Hepatocyte (in vitro differentiated cells): Measurements from ENCODE around the gene LCE1D.

ENCODE experiments used
- EZH2phosphoT487 ChIP-seq: fragments of 200-600 bp; sonication (generic); IDR thresholded peaks from one replicate; pipeline ENCODE4 v1.6.1; 2018; ENCODE audit warnings: antibody characterized with exemption, mild to moderate bottlenecking, low read depth, moderate library complexity; ENCODE audit not compliant: unreplicated experiment, severe bottlenecking
- TF ChIP-seq, protein P1 (sequence below): fragments of 200-600 bp; sonication (generic); IDR thresholded peaks from 2 replicates; pipeline ENCODE4 v1.5.1; 2016; ENCODE audit warnings: antibody characterized with exemption, mild to moderate bottlenecking; ENCODE audit not compliant: poor library complexity

- TF ChIP-seq, protein P1, sequence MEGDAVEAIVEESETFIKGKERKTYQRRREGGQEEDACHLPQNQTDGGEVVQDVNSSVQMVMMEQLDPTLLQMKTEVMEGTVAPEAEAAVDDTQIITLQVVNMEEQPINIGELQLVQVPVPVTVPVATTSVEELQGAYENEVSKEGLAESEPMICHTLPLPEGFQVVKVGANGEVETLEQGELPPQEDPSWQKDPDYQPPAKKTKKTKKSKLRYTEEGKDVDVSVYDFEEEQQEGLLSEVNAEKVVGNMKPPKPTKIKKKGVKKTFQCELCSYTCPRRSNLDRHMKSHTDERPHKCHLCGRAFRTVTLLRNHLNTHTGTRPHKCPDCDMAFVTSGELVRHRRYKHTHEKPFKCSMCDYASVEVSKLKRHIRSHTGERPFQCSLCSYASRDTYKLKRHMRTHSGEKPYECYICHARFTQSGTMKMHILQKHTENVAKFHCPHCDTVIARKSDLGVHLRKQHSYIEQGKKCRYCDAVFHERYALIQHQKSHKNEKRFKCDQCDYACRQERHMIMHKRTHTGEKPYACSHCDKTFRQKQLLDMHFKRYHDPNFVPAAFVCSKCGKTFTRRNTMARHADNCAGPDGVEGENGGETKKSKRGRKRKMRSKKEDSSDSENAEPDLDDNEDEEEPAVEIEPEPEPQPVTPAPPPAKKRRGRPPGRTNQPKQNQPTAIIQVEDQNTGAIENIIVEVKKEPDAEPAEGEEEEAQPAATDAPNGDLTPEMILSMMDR, result no peak
- TF ChIP-seq EZH2phosphoT487, result no peak
These were observed 46.0 kb downstream of the LCE1D start, which contains the start of gene LCE6A for GRCh38 chr1:152842556-152842955.
